HFFc6 (cell line): ENCODE measurements around the gene KCNA5. TPM values are rescaled to one million over a fixed set of nuclear protein-coding genes. Genes with fewer than 3 reads are reported as not detected.

ENCODE experiments used
- DNase-seq: peaks from one replicate; pipeline ENCODE4 v3.0.0-alpha.2; 2018
- H3K27ac Mint-ChIP-seq: 2 replicates; pipeline ENCODE4 v1.8.0; 2020; ENCODE audit warnings: mild to moderate bottlenecking, mixed read lengths
- H3K27me3 Mint-ChIP-seq: 2 replicates; pipeline ENCODE4 v1.8.0; 2021; ENCODE audit warnings: mild to moderate bottlenecking, moderate library complexity, mixed read lengths; ENCODE audit not compliant: insufficient read depth
- H3K36me3 Mint-ChIP-seq: 2 replicates; pipeline ENCODE4 v1.8.0; 2021; ENCODE audit warnings: low read depth, mixed read lengths
- H3K4me1 Mint-ChIP-seq: 2 replicates; pipeline ENCODE4 v1.8.0; 2020; ENCODE audit warnings: low read depth, mixed read lengths
- H3K4me3 Mint-ChIP-seq: 2 replicates; pipeline ENCODE4 v1.8.0; 2020; ENCODE audit warnings: mild to moderate bottlenecking, moderate library complexity, mixed read lengths
- H3K9me3 Mint-ChIP-seq: 2 replicates; pipeline ENCODE4 v1.8.0; 2020; ENCODE audit warnings: mild to moderate bottlenecking, mixed read lengths
- total RNA-seq, 6 experiments: library from RNA; stranded (reverse); fragmentation: NEBNext Ultra II Directional; extraction: Animal tissue kit (Norgen Biotek cat#: 25700); gene quantifications; 2 replicates in 1 of 6; 3 replicates in 5 of 6; pipeline ENCODE4 v1.2.3, GENCODE V29; 2021
- TF ChIP-seq, protein P1 (sequence below): fragments of 200-600 bp; sonication (generic); IDR thresholded peaks from 2 replicates; pipeline ENCODE4 v1.5.0; 2021; ENCODE audit warnings: antibody characterized with exemption, mild to moderate bottlenecking

KCNA5 gene
- total RNA-seq, 6 experiments from 2014 or later = not detected

DNA sequence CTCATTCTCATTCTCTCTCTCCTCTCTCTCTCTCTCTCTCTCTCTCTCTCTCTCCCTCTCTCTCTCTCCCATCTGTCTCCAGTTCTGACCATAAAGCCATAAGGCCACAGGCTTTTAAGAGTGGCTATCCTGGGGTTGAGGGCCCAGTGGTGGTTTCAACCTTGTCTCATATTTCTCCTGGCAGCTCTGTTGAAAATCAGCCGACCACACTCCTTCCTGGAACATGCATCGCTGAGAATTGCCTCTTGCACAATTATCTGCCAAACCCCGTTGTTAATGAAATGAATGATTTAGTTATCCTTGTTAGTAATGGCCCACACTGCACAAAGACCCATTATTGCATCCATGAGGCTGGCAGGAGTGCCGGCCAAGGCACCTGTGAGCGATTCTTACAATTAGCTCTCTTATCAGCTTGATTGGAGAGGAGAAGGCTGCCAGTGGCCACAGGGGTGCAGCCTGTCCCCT is 30.4 kb upstream of the KCNA5 start:
- no peaks in the 10 kb centered on the region for H3K9me3 Mint-ChIP-seq
- no peak for DNase-seq
- no peak overlapping the region for H3K4me3 Mint-ChIP-seq
- H3K27ac Mint-ChIP-seq = no peak overlapping the region
- peaks cover 56% of the 10 kb centered on the region for H3K27me3 Mint-ChIP-seq
- H3K4me1 Mint-ChIP-seq = no peaks in the 10 kb centered on the region
- H3K36me3 Mint-ChIP-seq = no peaks in the 10 kb centered on the region
- TF ChIP-seq, protein P1, sequence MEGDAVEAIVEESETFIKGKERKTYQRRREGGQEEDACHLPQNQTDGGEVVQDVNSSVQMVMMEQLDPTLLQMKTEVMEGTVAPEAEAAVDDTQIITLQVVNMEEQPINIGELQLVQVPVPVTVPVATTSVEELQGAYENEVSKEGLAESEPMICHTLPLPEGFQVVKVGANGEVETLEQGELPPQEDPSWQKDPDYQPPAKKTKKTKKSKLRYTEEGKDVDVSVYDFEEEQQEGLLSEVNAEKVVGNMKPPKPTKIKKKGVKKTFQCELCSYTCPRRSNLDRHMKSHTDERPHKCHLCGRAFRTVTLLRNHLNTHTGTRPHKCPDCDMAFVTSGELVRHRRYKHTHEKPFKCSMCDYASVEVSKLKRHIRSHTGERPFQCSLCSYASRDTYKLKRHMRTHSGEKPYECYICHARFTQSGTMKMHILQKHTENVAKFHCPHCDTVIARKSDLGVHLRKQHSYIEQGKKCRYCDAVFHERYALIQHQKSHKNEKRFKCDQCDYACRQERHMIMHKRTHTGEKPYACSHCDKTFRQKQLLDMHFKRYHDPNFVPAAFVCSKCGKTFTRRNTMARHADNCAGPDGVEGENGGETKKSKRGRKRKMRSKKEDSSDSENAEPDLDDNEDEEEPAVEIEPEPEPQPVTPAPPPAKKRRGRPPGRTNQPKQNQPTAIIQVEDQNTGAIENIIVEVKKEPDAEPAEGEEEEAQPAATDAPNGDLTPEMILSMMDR = no peak

DNA sequence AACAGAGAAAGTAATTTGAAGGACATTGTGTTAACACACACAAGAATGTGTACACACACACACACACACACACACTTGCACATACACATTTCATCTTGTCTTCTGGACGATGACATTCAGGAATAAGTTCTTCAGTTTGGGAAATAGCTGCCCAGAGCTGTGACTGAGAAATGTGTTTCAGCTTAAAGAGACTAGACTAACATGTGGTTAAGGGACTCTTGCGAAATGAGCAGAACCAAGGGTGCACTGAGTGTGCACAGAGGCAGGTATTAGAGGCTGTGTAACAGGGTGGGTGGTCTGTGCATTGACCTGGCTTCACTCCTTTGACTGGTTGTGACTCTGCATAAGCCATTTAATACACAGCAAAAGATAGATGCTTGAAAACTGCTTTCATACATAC is 29.4 kb upstream of the KCNA5 start:
- Mint-ChIP-seq H3K27me3 (peaks cover 63% of the 10 kb centered on the region), H3K4me1 (no peaks in the 10 kb centered on the region), H3K27ac (no peak overlapping the region), H3K9me3 (no peaks in the 10 kb centered on the region), H3K36me3 (no peaks in the 10 kb centered on the region), H3K4me3 (no peak overlapping the region)
- TF ChIP-seq, protein P1 = no peak
- no peak for DNase-seq

DNA sequence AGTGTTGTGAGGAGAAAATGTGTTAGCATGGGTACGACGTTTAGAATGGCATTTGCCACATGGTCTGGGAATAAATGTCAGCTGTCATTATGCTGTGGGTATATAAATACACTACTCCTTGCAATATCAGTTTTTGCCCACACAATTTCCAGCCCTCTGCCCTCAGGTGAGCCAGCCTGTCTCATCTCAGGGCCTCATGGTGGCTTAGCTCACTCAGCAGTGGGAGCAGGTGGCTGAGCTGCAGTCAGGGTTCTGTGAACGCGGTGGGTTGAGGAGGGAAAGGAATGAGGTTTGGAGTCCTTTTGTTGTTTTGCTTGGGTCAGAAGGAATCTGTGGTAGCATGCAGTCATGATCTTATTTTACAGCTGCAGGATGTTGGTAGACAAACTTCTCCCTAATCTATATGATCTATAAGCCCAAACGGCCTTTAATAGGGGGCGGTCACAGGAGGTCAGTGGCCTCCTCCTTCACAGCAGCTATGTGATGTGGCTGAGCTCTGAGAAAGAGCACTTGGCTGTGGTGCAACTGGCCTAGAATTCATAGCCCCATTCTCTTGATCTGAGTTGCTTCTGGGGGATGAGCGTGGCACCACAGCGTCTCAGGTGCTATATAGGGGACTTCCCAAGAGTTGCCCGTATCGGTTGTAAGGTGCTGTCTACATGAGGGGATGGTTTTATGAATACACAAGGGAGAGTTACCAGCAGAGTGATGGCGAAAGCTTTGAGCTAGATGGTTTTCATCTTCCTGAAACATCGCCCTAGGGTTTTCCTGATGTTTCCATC is 27.8 kb upstream of the KCNA5 start:
- no peaks in the 10 kb centered on the region for H3K36me3 Mint-ChIP-seq
- no peak for DNase-seq
- peaks cover 66% of the 10 kb centered on the region for H3K27me3 Mint-ChIP-seq
- H3K4me1 Mint-ChIP-seq = no peaks in the 10 kb centered on the region
- no peaks in the 10 kb centered on the region for H3K9me3 Mint-ChIP-seq
- TF ChIP-seq, protein P1 = no peak
- H3K4me3 Mint-ChIP-seq = no peak overlapping the region
- no peak overlapping the region for H3K27ac Mint-ChIP-seq

DNA sequence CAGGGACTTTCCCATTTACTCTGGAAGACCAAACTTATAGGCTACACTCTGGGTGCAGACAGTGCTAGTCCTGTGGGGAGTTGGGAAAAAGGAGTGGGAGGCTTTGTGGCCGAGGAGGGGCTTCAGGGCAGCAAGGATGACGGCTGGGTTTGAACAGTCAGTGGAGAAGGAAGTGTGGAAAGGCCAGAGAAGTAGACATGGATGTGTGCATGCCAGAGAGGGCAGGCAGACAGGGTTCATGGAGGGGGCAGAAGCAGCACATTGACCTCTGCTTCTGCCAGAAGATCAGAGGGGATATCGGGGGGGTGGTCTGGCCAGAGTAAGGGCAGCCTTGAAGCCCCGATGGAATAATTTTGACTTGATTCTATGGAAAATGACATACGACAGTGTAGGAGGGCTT is 27.2 kb upstream of the KCNA5 start:
- Mint-ChIP-seq H3K36me3 (no peaks in the 10 kb centered on the region), H3K4me1 (no peaks in the 10 kb centered on the region), H3K27me3 (peaks cover 63% of the 10 kb centered on the region), H3K27ac (no peak overlapping the region), H3K9me3 (no peaks in the 10 kb centered on the region), H3K4me3 (no peak overlapping the region)
- no peak for DNase-seq
- TF ChIP-seq, protein P1 = no peak

DNA sequence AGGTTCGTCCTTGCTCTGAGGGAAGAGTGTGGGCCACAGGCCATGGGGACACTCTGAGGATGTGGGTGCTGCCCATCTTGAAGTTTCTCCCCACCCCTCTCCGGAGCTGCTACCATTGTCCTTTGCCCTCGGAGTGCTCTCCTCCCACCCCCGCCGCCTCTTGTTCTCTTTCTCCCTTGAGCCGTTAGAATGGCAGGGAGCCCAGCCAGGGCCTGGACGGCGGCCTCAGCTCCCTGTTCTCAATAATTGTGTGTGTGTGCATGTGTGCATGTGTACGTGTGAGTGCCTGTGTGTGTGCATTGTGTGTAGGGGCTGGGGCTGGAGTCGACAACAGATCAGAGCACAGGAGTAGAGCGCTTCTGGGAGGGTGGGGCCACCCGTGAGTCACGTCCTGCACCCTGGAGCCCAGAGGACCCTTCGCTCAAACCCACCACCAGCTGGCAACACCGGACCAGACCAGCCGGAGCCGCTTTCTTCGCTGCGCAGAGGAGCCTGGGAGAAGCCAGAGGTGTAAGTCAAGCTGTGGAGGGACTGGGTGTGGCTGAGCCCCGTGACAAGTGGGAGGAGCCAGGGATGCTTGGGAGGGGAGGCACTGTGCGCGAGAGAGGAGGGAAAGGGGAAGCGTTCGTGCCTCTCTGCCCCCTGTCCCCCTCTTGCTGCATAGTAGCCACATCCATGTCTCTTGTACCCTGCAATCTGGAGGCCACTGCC is 25.9 kb upstream of the KCNA5 start:
- Mint-ChIP-seq H3K9me3 (no peaks in the 10 kb centered on the region), H3K4me1 (no peaks in the 10 kb centered on the region), H3K27ac (no peak overlapping the region), H3K4me3 (no peak overlapping the region), H3K36me3 (no peaks in the 10 kb centered on the region), H3K27me3 (peaks cover 56% of the 10 kb centered on the region)
- TF ChIP-seq, protein P1 = no peak
- DNase-seq = no peak
